ENCODE measurements around the gene LRRC23.

DNA sequence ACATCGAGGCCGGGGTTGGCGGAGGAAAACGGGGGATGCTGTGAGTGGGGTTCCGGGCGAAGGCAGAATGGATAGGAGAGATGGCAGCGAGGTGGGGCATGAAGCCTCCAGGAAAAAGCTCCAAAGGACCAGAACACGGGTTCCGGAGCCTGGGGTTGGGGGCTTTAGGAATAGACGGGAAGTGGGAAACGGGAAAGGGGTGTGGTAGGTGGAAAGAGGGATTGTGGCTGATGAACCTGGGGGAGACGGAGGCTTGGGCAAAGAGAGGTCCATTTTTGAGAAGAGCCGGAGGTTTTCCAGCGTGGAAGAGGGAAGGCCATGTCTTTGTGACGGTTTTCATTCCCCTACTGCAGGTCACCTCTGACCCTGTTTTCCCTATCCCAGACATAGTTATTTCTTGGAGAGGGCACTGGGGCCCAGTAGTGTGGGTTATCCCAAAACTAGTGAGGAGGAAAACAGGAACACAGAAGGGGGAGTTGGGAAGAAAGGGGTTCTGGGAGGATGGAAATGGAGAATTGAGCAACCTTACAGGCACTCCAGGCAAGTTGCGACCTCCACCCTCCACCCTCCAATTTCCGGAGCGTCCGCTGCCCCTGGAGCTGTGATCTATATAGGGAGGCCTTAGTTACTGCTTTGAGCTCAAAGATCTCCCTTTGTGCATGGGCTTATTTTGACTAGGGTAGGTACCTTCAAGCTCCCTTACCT lies 24.2 kb downstream of the LRRC23 start:
- no peak for TF ChIP-seq EP300 (IDR thresholded peaks at IDR 0.05; ENCODE audit: borderline replicate concordance)
- peak; percentile 29 for TF ChIP-seq ZBTB7A (IDR thresholded peaks at IDR 0.05; ENCODE audit: low read depth)
- TF ChIP-seq TAF1 (IDR thresholded peaks at IDR 0.05; ENCODE audit: low read depth) = no peak
- TF ChIP-seq, protein P1, sequence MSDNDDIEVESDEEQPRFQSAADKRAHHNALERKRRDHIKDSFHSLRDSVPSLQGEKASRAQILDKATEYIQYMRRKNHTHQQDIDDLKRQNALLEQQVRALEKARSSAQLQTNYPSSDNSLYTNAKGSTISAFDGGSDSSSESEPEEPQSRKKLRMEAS (IDR thresholded peaks at IDR 0.05) = 0 out of 2 replicates have a peak, but pooled peaks have one; percentile 33
- TF ChIP-seq, protein P2, sequence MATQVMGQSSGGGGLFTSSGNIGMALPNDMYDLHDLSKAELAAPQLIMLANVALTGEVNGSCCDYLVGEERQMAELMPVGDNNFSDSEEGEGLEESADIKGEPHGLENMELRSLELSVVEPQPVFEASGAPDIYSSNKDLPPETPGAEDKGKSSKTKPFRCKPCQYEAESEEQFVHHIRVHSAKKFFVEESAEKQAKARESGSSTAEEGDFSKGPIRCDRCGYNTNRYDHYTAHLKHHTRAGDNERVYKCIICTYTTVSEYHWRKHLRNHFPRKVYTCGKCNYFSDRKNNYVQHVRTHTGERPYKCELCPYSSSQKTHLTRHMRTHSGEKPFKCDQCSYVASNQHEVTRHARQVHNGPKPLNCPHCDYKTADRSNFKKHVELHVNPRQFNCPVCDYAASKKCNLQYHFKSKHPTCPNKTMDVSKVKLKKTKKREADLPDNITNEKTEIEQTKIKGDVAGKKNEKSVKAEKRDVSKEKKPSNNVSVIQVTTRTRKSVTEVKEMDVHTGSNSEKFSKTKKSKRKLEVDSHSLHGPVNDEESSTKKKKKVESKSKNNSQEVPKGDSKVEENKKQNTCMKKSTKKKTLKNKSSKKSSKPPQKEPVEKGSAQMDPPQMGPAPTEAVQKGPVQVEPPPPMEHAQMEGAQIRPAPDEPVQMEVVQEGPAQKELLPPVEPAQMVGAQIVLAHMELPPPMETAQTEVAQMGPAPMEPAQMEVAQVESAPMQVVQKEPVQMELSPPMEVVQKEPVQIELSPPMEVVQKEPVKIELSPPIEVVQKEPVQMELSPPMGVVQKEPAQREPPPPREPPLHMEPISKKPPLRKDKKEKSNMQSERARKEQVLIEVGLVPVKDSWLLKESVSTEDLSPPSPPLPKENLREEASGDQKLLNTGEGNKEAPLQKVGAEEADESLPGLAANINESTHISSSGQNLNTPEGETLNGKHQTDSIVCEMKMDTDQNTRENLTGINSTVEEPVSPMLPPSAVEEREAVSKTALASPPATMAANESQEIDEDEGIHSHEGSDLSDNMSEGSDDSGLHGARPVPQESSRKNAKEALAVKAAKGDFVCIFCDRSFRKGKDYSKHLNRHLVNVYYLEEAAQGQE (IDR thresholded peaks at IDR 0.05; ENCODE audit: low read depth) = no peak
